ENCODE results near the gene TENM4.

Gene TENM4

GRCh38 chr11:79417069-79417920, 23.5 kb downstream of the TENM4 start:
- no peak for DNase-seq

- DNase-seq, result no peak
These were observed 24.9 kb downstream of the TENM4 start for GRCh38 chr11:79415912-79416311.

- DNase-seq, result no peak
These were observed 25.4 kb downstream of the TENM4 start for GRCh38 chr11:79415411-79415810.

- DNase-seq, result peak; percentile 61
These were observed 26.0 kb downstream of the TENM4 start for GRCh38 chr11:79414644-79415317.

- no peak for DNase-seq
These were observed 26.8 kb downstream of the TENM4 start for GRCh38 chr11:79414041-79414440.

GRCh38 chr11:79413268-79413667, 27.6 kb downstream of the TENM4 start:
- DNase-seq, result peak; percentile 86

- no peak for DNase-seq
These were observed 28.1 kb downstream of the TENM4 start for GRCh38 chr11:79412761-79413160.

GRCh38 chr11:79409330-79409729, 31.5 kb downstream of the TENM4 start:
- no peak for DNase-seq

- no peak for DNase-seq
These were observed 34.5 kb downstream of the TENM4 start for GRCh38 chr11:79406376-79406775.

- DNase-seq, result no peak
These were observed 36.0 kb downstream of the TENM4 start for GRCh38 chr11:79404806-79405205.

- no peak for DNase-seq
These were observed 36.5 kb downstream of the TENM4 start for GRCh38 chr11:79404325-79404724.

GRCh38 chr11:79403839-79404238, 37.0 kb downstream of the TENM4 start:
- DNase-seq, result no peak

GRCh38 chr11:79402912-79403311, 37.9 kb downstream of the TENM4 start:
- no peak for DNase-seq

- DNase-seq, result no peak
These were observed 40.0 kb downstream of the TENM4 start for GRCh38 chr11:79400717-79401330.

- DNase-seq, result no peak
These were observed 40.6 kb downstream of the TENM4 start for GRCh38 chr11:79400206-79400605.

- DNase-seq, result no peak
These were observed 43.6 kb downstream of the TENM4 start for GRCh38 chr11:79397252-79397651.

- DNase-seq, result no peak
These were observed 44.2 kb downstream of the TENM4 start for GRCh38 chr11:79396674-79397073.

- no peak for DNase-seq
These were observed 44.8 kb downstream of the TENM4 start for GRCh38 chr11:79396001-79396400.

GRCh38 chr11:79393362-79394043, 47.3 kb downstream of the TENM4 start:
- no peak for DNase-seq

- no peak for DNase-seq
These were observed 48.7 kb downstream of the TENM4 start for GRCh38 chr11:79392161-79392560.

GRCh38 chr11:79390923-79391322, 49.9 kb downstream of the TENM4 start:
- DNase-seq, result no peak

- DNase-seq, result no peak
These were observed 50.4 kb downstream of the TENM4 start for GRCh38 chr11:79390477-79390876.

- no peak for DNase-seq
These were observed 52.6 kb downstream of the TENM4 start for GRCh38 chr11:79388201-79388600.
